Stomach (tissue), 9 donors: ENCODE measurements around the gene BBX. TPM values are rescaled to one million over a fixed set of nuclear protein-coding genes. Genes with fewer than 3 reads are reported as not detected.

Experiments
- DNase-seq, 2 donors: peaks; one replicate each; pipeline versions ENCODE4 v3.0.0 to v3.0.0-alpha.2; 2013 to 2019
- H3K27ac ChIP-seq, 5 donors: fragments of 200-600 bp in 4 of 5; sonication (generic) in 4 of 5; one replicate each; pipeline ENCODE4 v1.5.1; 2013 to 2019; ENCODE audit warnings: mild to moderate bottlenecking in 1 of 5, moderate library complexity in 1 of 5
- H3K27me3 ChIP-seq, 3 donors: fragments of 200-600 bp; sonication (generic); one replicate each; pipeline ENCODE4 v1.5.1; 2017 to 2019; ENCODE audit warnings: mixed run types in 1 of 3
- H3K36me3 ChIP-seq, 4 donors: fragments of 200-600 bp; sonication (generic); 1 replicate in 3 of 4; 2 replicates in 1 of 4; pipeline ENCODE4 v1.5.1; 2016 to 2019
- H3K4me1 ChIP-seq, 4 donors: fragments of 200-600 bp; sonication (generic); one replicate each; pipeline ENCODE4 v1.5.1; 2016 to 2019
- H3K4me3 ChIP-seq, 4 donors: fragments of 200-600 bp; sonication (generic) in 3 of 4; one replicate each; pipeline ENCODE4 v1.5.1; 2016 to 2019; ENCODE audit warnings: mild to moderate bottlenecking in 1 of 4
- H3K9me3 ChIP-seq, 4 donors: fragments of 200-600 bp; sonication (generic); one replicate each; pipeline ENCODE4 v1.5.1; 2016 to 2019
- CTCF ChIP-seq, 7 experiments: fragments of 450-650 bp in 4 of 7; fragments of 200-600 bp in 3 of 7; sonication (generic) in 3 of 7; IDR thresholded peaks; one replicate each; pipeline ENCODE4 v1.5.1; 2016 to 2019; ENCODE audit warnings: antibody characterized with exemption in 7 of 7, control low read depth in 2 of 7, mild to moderate bottlenecking in 1 of 7
- EP300 ChIP-seq: sonication (generic); formaldehyde crosslinking; IDR thresholded peaks from one replicate; pipeline ENCODE4 v1.6.1; 2017; ENCODE audit warnings: antibody characterized with exemption
- POLR2A ChIP-seq, 4 donors: fragments of 450-650 bp; IDR thresholded peaks; one replicate each; pipeline ENCODE4 v1.6.1; 2016; ENCODE audit warnings: antibody characterized with exemption in 4 of 4, control low read depth in 2 of 4, mild to moderate bottlenecking in 1 of 4, moderate library complexity in 1 of 4
- POLR2AphosphoS5 ChIP-seq, 3 donors: sonication (generic); formaldehyde crosslinking; IDR thresholded peaks; one replicate each; pipeline ENCODE4 v1.6.1; 2016; ENCODE audit warnings: antibody characterized with exemption in 3 of 3
- WGBS, 5 donors: extraction: QIAGEN DNeasy Blood & Tissue Kit in 3 of 5; methylation state at CpG; one replicate each; pipeline versions ENCODE4 v1.1.5 to v1.1.7; 2013 to 2018; 5-methylcytosine and 5-hydroxymethylcytosine counted together
- intact Hi-C: fragments of 100-400 bp; cut with DNase I; formaldehyde crosslinking; loops from one replicate; pipeline ENCODE4 v1.15.1; 2023; ENCODE audit warnings: low total_unique reads
- polyA plus RNA-seq, 3 donors: library from polyadenylated mRNA; stranded (reverse); fragments of 200-250 nt; gene quantifications; one replicate each; pipeline ENCODE4 v1.2.3, GENCODE V29; 2013
- total RNA-seq, 5 donors: library from RNA; depleted of rRNA; stranded (reverse); fragments of >200 nt; gene quantifications; one replicate each; pipeline versions ENCODE4 v1.1.0 to v1.2.3, GENCODE V29; 2014 to 2016
- donor health status: healthy with polysubstance abuse.
- donor health status: Bipolar disorder and iron deficiency.
- donor health status: healthy.

The BBX gene
- total and polyA plus RNA-seq, 8 donors, result 4.6 to 81.1 (median 45.2) TPM

GRCh38 chr3:107761391-107761790 lies 238.6 kb downstream of the BBX start:
- Histone ChIP-seq H3K36me3 (peaks cover 0 to 20% (median 8%) of the 10 kb centered on the region in 4 donors), H3K27me3 (no peaks in the 10 kb centered on the region), H3K27ac (no peak overlapping the region), H3K4me3 (no peak overlapping the region), H3K9me3 (no peaks in the 10 kb centered on the region), H3K4me1 (no peaks in the 10 kb centered on the region)
- WGBS, 5 donors, result 76 to 92% (median 81%) methylated on average over 2 of the region's 2 CpGs
- no peak for TF ChIP-seq POLR2AphosphoS5 (IDR thresholded peaks at IDR 0.05)
- no peak for TF ChIP-seq CTCF (IDR thresholded peaks at IDR 0.05)
- no peak for TF ChIP-seq EP300
- no peak for TF ChIP-seq POLR2A (IDR thresholded peaks at IDR 0.05)
- intact Hi-C loops, result no loop called here
- no peak for DNase-seq

GRCh38 chr3:107765524-107765923 lies 242.8 kb downstream of the BBX start:
- Histone ChIP-seq H3K9me3 (no peaks in the 10 kb centered on the region), H3K4me3 (no peak overlapping the region), H3K4me1 (no peaks in the 10 kb centered on the region), H3K27me3 (no peaks in the 10 kb centered on the region), H3K36me3 (peaks cover 0 to 13% (median 3%) of the 10 kb centered on the region in 4 donors), H3K27ac (no peak overlapping the region)
- no peak for DNase-seq
- WGBS, 5 donors, result 92 to 97% (median 95%) methylated on average over 6 of the region's 6 CpGs
- no peak for TF ChIP-seq POLR2A (IDR thresholded peaks at IDR 0.05)
- intact Hi-C loops, result no loop called here

GRCh38 chr3:107767897-107768605 lies 245.3 kb downstream of the BBX start:
- intact Hi-C loops, result no loop called here
- 84 to 97% (median 91%) methylated on average over 8 of the region's 8 CpGs for WGBS, 5 donors

GRCh38 chr3:107769882-107770281 lies 247.1 kb downstream of the BBX start:
- Histone ChIP-seq H3K4me1 (no peaks in the 10 kb centered on the region), H3K4me3 (no peak overlapping the region), H3K9me3 (no peaks in the 10 kb centered on the region), H3K27me3 (no peaks in the 10 kb centered on the region), H3K36me3 (peaks cover 7 to 34% (median 24%) of the 10 kb centered on the region in 4 donors), H3K27ac (no peak overlapping the region)
- no peak for DNase-seq
- TF ChIP-seq POLR2A (IDR thresholded peaks at IDR 0.05), result no peak
- no peak for TF ChIP-seq POLR2AphosphoS5 (IDR thresholded peaks at IDR 0.05)
- no peak for TF ChIP-seq CTCF (IDR thresholded peaks at IDR 0.05)
- no peak for TF ChIP-seq EP300
- intact Hi-C loops, result no loop called here
- 91 to 97% (median 96%) methylated on average over 3 of the region's 3 CpGs for WGBS, 5 donors

More at GRCh38 chr3:107767897-107768605, 245.3 kb downstream of the BBX start:
- H3K36me3 ChIP-seq, result peaks cover 0 to 16% (median 6%) of the 10 kb centered on the region in 4 donors
- peak in 1 of 2 donors; percentile 28 for DNase-seq
- H3K4me3 ChIP-seq, result no peak overlapping the region
- H3K27me3 ChIP-seq, result no peaks in the 10 kb centered on the region
- no peaks in the 10 kb centered on the region for H3K4me1 ChIP-seq
- no peaks in the 10 kb centered on the region for H3K9me3 ChIP-seq
- TF ChIP-seq POLR2AphosphoS5 (IDR thresholded peaks at IDR 0.05) (no peak), CTCF (IDR thresholded peaks at IDR 0.05) (no peak), POLR2A (IDR thresholded peaks at IDR 0.05) (no peak), EP300 (no peak)
- H3K27ac ChIP-seq, result peak overlapping the region in 1 of 5 donors; percentile 32

GRCh38 chr3:107772016-107772415 lies 249.3 kb downstream of the BBX start:
- TF ChIP-seq POLR2A (IDR thresholded peaks at IDR 0.05), result no peak
- TF ChIP-seq CTCF (IDR thresholded peaks at IDR 0.05), result no peak
- no peak for TF ChIP-seq EP300
- no peak for TF ChIP-seq POLR2AphosphoS5 (IDR thresholded peaks at IDR 0.05)
- Histone ChIP-seq H3K4me1 (no peaks in the 10 kb centered on the region), H3K36me3 (peaks cover 8 to 38% (median 26%) of the 10 kb centered on the region in 4 donors), H3K27me3 (no peaks in the 10 kb centered on the region), H3K4me3 (no peak overlapping the region), H3K27ac (no peak overlapping the region), H3K9me3 (no peaks in the 10 kb centered on the region)
- DNase-seq, result no peak
- 82 to 90% (median 87%) methylated on average over 6 of the region's 6 CpGs for WGBS, 5 donors
- intact Hi-C loops, result no loop called here
